ENCODE measurements around the gene HFE. TPM values are rescaled to one million over a fixed set of nuclear protein-coding genes. Genes with fewer than 3 reads are reported as not detected.
A peak's percentile ranks its signal among the peaks of the same experiment; 100 is the strongest.

HFE gene
- total and polyA plus RNA-seq, 2 of the 13 experiments (the other 11 are each of a cell fraction or from before 2014, with no cell fraction given): 3.7 to 6.3 TPM

GRCh38 chr6:26056583-26057350, 30.5 kb upstream of the HFE start (continued):
- TF ChIP-seq ZBTB25 (CRISPR knock-in tag; IDR thresholded peaks at IDR 0.05): peak; percentile 19; the same call in 1 of the 2 replicates
- TF ChIP-seq MIER2 (CRISPR knock-in tag; IDR thresholded peaks at IDR 0.05): no peak
- TF ChIP-seq NFKBIZ (CRISPR knock-in tag; IDR thresholded peaks at IDR 0.05): no peak
- TF ChIP-seq KLF15 (CRISPR knock-in tag; IDR thresholded peaks at IDR 0.05; ENCODE audit: borderline replicate concordance): no peak
- 0 out of 2 replicates have a peak, but pooled peaks have one; percentile 24 for TF ChIP-seq SMARCC2 (IDR thresholded peaks at IDR 0.05)
- no peak for TF ChIP-seq ZSCAN12 (CRISPR knock-in tag; IDR thresholded peaks at IDR 0.05)
- TF ChIP-seq NKX3-1 (CRISPR knock-in tag; IDR thresholded peaks at IDR 0.05): no peak
- TF ChIP-seq, protein P1, sequence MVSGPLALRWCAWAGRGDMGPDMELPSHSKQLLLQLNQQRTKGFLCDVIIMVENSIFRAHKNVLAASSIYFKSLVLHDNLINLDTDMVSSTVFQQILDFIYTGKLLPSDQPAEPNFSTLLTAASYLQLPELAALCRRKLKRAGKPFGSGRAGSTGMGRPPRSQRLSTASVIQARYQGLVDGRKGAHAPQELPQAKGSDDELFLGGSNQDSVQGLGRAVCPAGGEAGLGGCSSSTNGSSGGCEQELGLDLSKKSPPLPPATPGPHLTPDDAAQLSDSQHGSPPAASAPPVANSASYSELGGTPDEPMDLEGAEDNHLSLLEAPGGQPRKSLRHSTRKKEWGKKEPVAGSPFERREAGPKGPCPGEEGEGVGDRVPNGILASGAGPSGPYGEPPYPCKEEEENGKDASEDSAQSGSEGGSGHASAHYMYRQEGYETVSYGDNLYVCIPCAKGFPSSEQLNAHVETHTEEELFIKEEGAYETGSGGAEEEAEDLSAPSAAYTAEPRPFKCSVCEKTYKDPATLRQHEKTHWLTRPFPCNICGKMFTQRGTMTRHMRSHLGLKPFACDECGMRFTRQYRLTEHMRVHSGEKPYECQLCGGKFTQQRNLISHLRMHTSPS (CRISPR knock-in tag; IDR thresholded peaks at IDR 0.05; ENCODE audit: low read depth): no peak
- TF ChIP-seq, protein P2, sequence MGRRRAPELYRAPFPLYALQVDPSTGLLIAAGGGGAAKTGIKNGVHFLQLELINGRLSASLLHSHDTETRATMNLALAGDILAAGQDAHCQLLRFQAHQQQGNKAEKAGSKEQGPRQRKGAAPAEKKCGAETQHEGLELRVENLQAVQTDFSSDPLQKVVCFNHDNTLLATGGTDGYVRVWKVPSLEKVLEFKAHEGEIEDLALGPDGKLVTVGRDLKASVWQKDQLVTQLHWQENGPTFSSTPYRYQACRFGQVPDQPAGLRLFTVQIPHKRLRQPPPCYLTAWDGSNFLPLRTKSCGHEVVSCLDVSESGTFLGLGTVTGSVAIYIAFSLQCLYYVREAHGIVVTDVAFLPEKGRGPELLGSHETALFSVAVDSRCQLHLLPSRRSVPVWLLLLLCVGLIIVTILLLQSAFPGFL (CRISPR knock-in tag; IDR thresholded peaks at IDR 0.05): no peak
- TF ChIP-seq NFE2L1 (CRISPR knock-in tag; IDR thresholded peaks at IDR 0.05; ENCODE audit: borderline replicate concordance): no peak
- no peak for TF ChIP-seq ZNF7 (CRISPR knock-in tag; IDR thresholded peaks at IDR 0.05)
- no peak for TF ChIP-seq MAFF (IDR thresholded peaks at IDR 0.05; ENCODE audit: low read depth, low read length)
- no peak for TF ChIP-seq ZNF382 (CRISPR knock-in tag; IDR thresholded peaks at IDR 0.05; ENCODE audit: borderline replicate concordance)
- TF ChIP-seq ZNF547 (CRISPR knock-in tag; IDR thresholded peaks at IDR 0.05): no peak
- TF ChIP-seq, protein P3, sequence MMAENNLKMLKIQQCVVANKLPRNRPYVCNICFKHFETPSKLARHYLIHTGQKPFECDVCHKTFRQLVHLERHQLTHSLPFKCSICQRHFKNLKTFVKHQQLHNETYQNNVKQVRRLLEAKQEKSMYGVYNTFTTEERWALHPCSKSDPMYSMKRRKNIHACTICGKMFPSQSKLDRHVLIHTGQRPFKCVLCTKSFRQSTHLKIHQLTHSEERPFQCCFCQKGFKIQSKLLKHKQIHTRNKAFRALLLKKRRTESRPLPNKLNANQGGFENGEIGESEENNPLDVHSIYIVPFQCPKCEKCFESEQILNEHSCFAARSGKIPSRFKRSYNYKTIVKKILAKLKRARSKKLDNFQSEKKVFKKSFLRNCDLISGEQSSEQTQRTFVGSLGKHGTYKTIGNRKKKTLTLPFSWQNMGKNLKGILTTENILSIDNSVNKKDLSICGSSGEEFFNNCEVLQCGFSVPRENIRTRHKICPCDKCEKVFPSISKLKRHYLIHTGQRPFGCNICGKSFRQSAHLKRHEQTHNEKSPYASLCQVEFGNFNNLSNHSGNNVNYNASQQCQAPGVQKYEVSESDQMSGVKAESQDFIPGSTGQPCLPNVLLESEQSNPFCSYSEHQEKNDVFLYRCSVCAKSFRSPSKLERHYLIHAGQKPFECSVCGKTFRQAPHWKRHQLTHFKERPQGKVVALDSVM (CRISPR knock-in tag; IDR thresholded peaks at IDR 0.05): no peak
- 0 out of 2 replicates have a peak, but pooled peaks have one; percentile 0 for TF ChIP-seq CEBPG (CRISPR knock-in tag; IDR thresholded peaks at IDR 0.05)
- no peak for TF ChIP-seq PAX8 (CRISPR knock-in tag; IDR thresholded peaks at IDR 0.05; ENCODE audit: borderline replicate concordance)
- TF ChIP-seq ZNF670 (CRISPR knock-in tag; IDR thresholded peaks at IDR 0.05; ENCODE audit: borderline replicate concordance): no peak
- peak; percentile 24; the same call in 1 of the 2 replicates for TF ChIP-seq ZNF317 (CRISPR knock-in tag; IDR thresholded peaks at IDR 0.05)
- no peak; the same call in 1 of the 2 replicates for TF ChIP-seq MEIS1 (CRISPR knock-in tag; IDR thresholded peaks at IDR 0.05; ENCODE audit: borderline replicate concordance)
- TF ChIP-seq, protein P4, sequence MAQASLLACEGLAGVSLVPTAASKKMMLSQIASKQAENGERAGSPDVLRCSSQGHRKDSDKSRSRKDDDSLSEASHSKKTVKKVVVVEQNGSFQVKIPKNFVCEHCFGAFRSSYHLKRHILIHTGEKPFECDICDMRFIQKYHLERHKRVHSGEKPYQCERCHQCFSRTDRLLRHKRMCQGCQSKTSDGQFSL (CRISPR knock-in tag; IDR thresholded peaks at IDR 0.05): no peak
- TF ChIP-seq ERF (CRISPR knock-in tag; IDR thresholded peaks at IDR 0.05): no peak
- no peak for TF ChIP-seq SP140L (CRISPR knock-in tag; IDR thresholded peaks at IDR 0.05; ENCODE audit: borderline replicate concordance)
- no peak for TF ChIP-seq AGO2 (optimal IDR thresholded peaks at IDR 0.05; ENCODE audit: low read depth, low read length)
- TF ChIP-seq POGZ (CRISPR knock-in tag; IDR thresholded peaks at IDR 0.05): no peak; the same call in 1 of the 2 replicates
